Stimulated activated CD4-positive, alpha-beta T cell treated with anti-CD3 and anti-CD28 coated beads, Interleukin-12 subunit alpha, Interleukin-12 subunit beta, amount 100 ng/mL, for 4 hours (primary cell): ENCODE results near the gene NR3C1.

Experiments
- DNase-seq: peaks from one replicate; pipeline ENCODE4 v3.0.0-alpha.2; 2020

Gene NR3C1

DNA sequence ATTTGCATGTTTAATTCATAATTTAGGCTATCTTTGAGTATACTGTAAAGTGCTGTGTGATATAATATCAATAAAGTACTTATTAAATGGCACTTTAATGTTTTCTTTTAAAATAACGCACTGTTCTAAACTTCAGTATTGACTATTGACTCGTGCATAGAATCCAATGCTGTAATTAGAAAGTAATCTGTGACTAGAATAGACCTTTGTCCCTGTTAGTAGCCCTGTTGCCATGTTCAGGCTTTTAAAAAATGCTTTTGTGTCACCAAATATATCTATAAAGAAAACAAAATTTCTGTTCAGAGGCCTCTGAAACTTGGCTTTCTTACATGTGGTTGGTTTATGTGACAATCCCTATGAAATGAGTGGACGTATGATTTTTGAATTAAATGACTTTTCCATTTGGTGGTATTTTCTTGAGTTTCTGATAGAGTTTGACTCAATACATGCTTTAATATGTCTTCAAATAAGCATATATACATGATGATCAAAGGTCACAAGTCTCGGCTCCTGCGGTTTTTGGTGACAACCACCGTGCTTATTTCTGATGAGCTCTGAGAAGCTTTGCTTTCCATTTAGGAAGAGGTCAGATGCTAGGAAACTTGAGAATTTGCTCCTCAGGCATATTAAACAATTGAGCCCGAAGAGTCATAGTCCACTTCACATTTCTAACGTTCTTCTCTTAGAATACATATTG, 174.7 kb downstream of the NR3C1 start:
- no peak for DNase-seq
